ENCODE measurements around the gene HEPHL1.

Gene HEPHL1

GRCh38 chr11:94128291-94128745, 107.2 kb downstream of the HEPHL1 start:
- intact Hi-C loops (cut with DNase I) = no loop called here
- DNase-seq = peak in 8 of 10 donors; percentile 16 to 83 (median 38)

DNA sequence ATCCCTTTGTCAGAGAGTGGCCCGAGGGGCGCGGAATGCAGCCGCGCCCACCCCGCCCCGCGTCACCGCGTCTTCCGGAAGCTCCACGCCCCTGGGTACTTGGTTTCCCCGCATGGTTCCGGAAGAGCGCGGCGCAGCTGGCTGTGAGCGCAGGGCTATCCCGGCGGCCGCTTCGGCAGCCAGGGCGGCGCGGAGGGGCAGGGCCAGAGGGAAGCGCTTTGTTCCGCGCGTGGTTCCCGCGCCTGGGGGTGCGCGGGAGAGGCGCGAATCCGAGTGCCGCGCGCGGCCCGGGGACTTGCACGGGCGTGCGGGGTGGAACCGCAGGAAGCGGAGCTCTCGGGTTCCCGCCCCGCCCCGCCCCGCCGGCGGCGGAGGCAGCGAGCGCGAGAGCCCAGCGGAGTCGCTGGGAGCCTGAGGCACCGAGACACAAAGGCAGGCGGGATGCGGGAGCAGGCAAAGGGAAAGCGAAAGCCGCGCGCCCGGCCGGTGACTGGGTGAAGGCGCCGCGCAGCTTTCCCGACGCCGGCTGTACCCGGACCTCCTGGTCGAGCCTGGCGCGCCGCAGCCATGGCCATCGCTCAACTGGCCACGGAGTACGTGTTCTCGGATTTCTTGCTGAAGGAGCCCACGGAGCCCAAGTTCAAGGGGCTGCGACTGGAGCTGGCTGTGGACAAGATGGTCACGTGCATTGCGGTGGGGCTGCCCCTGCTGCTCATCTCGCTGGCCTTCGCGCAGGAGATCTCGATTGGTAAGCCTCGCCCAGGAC, 107.8 kb downstream of the HEPHL1 start, which contains the start of gene PANX1:
Gene PANX1, plus strand, starts transcription at position 96 of the 766 bp plus-strand sequence. Its CDS starts 472 bp downstream, at position 568.
- intact Hi-C loops (cut with DNase I) = no loop called here
- DNase-seq = peak; percentile 47 to 94 (median 60)

DNA sequence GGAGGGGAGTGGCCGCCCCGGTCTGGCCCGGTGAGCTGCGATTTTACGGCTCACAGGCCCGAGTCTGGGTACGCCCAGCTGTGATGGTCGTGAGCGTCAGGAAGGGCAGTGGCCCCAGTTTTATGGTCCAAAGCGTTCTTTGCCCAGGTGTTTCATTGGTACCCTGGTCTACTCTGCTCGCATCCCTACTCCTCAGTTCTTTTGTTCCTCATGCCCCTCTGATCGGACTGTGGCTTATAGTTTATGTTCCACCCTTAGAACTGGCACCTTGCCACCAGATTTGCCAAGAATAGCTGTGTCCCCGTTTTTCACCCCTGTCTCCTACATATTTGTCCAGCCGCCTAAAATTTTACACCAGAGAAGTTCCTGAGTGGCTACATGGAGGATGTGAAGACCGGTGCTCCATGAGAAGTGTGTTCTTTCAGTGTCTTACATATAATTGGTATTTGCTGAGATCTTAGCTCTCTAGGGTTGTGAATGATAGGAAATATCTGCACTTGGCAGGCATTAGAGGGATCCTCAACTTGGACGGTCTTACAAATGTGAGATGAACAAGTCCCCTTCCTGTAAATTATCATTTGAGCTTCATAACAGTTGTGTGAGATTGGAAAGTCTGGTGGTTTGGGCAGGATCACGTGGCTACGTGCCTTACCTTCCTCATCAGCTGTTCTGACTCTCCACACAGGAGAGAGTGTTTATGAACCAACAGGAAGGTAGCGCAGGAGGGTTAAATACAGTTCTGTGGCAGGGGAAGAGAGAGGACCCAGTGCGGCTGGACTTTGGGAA, 108.6 kb downstream of the HEPHL1 start:
- intact Hi-C loops (cut with DNase I) = no loop called here
- DNase-seq = no peak

GRCh38 chr11:94130298-94131046, 109.3 kb downstream of the HEPHL1 start:
- no peak for DNase-seq
- intact Hi-C loops (cut with DNase I) = no loop called here

- intact Hi-C loops (cut with DNase I) = no loop called here
- DNase-seq = no peak
These were observed 110.0 kb downstream of the HEPHL1 start for GRCh38 chr11:94131047-94131717.

DNA sequence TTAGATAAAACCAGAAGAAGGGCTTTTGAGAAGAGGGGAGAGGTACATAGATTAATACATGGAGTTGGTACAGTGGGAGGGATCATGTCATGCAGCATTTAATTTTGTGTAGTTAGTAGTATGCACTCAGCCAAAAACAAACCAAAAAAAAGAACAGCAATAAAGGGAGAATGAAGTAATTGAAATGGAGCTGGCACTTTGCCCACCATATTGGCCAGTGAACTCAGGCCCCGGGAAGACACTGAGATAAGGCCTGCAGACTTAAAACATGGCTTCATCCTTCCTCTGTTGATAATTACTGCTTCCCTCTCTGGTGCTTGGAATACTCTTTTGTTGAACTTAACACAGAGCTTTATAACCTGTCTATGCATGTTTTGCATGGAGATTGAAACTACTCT, 110.6 kb downstream of the HEPHL1 start:
- no peak for DNase-seq
- intact Hi-C loops (cut with DNase I) = no loop called here

DNA sequence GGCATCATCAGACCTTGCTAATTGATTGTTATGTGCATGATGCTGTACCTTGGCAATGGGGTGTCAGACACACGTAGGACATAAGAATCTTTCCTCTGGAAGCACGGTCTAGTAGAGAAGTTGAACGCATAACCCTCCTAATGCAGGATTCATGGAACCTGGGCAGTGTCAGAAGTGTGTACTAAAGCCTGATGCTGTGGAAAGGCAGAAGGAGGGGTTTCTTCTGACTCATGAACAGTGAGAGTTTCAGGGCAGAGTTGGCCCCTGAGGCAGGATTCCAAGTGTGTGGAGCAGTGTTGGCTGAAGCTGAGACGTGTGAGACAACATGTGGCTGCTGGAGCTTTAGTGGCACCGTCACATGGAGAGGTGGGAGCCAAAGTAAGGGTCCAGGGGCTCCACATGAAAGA, 111.0 kb downstream of the HEPHL1 start:
- intact Hi-C loops (cut with DNase I) = no loop called here
- DNase-seq = no peak

DNA sequence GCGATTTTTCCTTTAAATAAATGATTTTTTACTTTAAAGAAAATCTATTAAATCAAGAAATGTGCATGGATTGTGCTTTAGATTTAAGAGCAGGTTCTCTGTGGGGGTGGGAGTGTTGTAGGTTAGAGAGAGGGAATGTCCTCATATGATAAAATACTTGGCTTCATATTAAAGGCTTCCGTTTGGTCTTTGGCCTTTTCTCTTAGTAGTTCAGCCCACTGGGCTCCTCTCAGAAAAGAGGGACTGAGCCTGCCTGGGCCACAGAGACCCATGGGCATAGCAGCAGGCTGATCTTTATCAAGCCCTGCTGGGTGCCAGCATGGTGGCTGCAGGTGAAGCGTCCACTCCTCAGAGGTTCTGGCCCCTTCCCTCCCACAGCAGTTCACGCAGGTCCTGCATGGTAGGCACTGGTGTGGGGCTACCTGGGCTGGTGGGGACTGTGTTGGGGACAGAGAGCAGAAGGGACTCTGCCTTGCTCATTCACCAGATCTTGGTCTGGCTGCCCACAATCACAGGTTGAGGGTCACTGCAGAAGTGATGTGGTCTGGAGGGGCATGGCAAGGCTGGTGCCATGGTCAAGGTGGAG, 111.8 kb downstream of the HEPHL1 start:
- intact Hi-C loops (cut with DNase I) = no loop called here
- DNase-seq = no peak

- DNase-seq = no peak
- intact Hi-C loops (cut with DNase I) = no loop called here
These were observed 112.6 kb downstream of the HEPHL1 start for GRCh38 chr11:94133752-94134151.

GRCh38 chr11:94134651-94135512, 113.7 kb downstream of the HEPHL1 start:
- intact Hi-C loops (cut with DNase I) = no loop called here
- peak in 3 of 10 donors; percentile 32 to 78 (median 67) for DNase-seq

DNA sequence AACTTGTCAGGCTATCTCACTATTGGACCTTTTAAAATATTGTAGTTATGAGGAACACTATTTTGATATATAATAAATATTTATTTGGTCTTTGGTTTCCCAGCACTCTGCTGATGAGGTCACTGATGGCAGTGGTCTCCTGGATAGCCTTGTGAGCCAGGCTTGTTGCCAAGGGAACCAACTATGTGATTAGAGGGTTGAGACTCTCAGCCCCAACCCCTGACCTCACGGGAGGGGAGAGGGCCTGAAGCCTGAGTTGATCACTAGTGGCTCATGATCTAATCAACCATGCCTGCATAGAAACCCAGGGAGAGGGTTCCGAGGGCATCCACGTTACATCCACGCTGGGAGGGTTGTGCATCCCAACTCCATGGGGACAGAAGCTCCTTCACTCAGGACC, 118.3 kb downstream of the HEPHL1 start:
- intact Hi-C loops (cut with DNase I) = no loop called here
- DNase-seq = no peak

DNA sequence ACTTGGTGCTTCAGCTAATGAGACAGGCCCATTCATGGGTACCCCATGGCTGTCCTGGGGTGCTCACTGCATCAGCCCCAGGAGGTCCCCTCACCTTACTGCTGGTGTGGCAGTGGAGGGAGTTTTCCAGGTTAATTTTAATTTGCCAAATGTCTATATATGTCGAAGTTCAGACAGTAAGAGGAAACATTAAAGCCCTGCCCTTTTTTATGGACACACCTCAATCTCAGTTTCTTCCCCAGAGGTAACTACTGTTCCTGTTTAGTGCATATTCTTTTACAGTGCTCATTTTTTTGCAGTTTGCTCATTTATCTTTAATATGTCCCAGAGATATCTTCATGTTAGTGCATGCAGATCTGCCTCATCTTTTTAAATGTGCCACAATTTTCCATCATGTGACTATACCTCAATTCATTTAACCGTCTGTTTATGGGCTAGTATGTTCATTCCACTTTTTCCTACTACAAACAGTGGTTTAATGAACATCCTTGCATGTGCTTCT, 119.1 kb downstream of the HEPHL1 start:
- DNase-seq = no peak
- intact Hi-C loops (cut with DNase I) = no loop called here

DNA sequence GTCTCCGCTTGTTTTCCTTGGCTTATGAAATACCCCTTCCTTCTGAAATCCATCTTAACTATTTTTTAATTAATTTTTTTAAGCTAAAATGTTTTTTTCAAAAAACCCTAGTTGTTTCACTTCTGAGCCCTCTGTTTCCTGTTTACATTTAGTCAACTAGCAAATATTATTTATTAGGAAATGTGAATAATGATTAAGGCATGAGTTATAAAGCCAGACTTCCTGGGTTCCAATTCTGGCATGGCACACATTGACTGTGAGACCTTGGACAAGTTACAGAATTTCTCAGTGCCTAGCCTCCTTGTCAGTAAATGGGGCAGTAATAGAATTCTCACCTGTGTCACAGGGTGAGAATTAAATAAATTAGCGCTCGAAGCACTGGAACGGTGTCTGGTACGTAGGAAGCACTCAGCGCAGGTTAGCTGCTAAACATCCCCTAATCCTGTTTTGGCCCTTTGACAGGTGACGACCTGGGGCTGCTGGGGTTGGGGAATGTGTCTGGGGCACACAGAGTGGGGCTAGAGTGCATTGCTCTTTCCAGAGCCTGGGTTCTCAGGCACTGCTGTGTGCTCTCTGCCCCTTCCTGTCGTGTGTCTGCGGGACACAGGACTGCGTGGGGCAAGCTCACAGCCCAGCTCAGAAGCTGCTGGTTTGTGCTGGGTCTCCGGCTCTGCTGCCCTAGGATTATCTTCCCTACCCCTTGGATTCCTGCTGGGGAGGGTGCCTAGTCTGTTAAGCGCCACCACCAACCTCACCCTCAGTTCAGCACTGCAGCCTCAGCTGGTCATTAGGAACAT, 120.6 kb downstream of the HEPHL1 start:
- no peak for DNase-seq
- intact Hi-C loops (cut with DNase I) = no loop called here

- intact Hi-C loops (cut with DNase I) = no loop called here
- DNase-seq = no peak
These were observed 121.4 kb downstream of the HEPHL1 start for GRCh38 chr11:94142308-94143281.

- intact Hi-C loops (cut with DNase I) = no loop called here
- no peak for DNase-seq
These were observed 123.1 kb downstream of the HEPHL1 start for GRCh38 chr11:94144216-94144615.

- DNase-seq = no peak
- intact Hi-C loops (cut with DNase I) = no loop called here
These were observed 123.5 kb downstream of the HEPHL1 start for GRCh38 chr11:94144664-94145063.

GRCh38 chr11:94145431-94145830, 124.3 kb downstream of the HEPHL1 start:
- no peak for DNase-seq
- intact Hi-C loops (cut with DNase I) = no loop called here
